ENCODE data around the gene TCF25.

GRCh38 chr16:89895482-89896250, 22.3 kb downstream of the TCF25 start:
- TF ChIP-seq CTCF (IDR thresholded peaks at IDR 0.05) (no peak), POLR2A (IDR thresholded peaks at IDR 0.05) (no peak)
